GM21528 (cell line): ENCODE measurements around the gene DMRT3.
"Not testable (repeated sequence)": the region's sequence is repeated elsewhere in the genome, so short reads cannot be mapped to it uniquely, and the experiment has no call there.

Source experiments
- ATAC-seq: cut with Tn5 transposase; IDR thresholded peaks from one replicate; pipeline ENCODE4 v1.9.1; 2021; ENCODE audit warnings: mild to moderate bottlenecking, moderate library complexity; ENCODE audit not compliant: unreplicated experiment, low FRiP score

Gene DMRT3

DNA sequence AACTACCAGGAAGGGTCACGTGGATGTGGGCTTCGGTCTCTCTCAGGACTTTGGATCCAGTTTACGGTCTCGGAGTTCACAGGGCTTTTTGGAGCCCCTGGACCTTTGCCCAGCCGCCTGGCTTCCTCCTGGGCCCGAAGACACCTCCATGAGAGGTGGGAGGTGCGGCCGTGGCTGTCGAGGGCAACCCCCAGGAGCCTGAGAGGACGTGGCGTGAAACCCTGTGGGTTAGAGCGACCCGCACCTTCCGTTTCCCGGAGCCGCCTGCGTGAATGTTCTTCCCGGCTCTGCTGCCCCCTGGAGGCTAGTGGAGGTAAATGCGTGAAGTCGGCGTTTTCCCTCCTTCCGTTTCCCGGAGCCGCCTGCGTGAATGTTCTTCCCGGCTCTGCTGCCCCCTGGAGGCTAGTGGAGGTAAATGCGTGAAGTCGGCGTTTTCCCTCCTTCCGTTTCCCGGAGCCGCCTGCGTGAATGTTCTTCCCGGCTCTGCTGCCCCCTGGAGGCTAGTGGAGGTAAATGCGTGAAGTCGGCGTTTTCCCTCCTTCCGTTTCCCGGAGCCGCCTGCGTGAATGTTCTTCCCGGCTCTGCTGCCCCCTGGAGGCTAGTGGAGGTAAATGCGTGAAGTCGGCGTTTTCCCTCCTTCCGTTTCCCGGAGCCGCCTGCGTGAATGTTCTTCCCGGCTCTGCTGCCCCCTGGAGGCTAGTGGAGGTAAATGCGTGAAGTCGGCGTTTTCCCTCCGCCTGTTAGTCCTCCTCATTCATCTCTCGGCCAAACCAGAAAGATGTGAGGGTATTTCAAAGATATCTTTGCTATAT, 22.1 kb downstream of the DMRT3 start:
- not testable (repeated sequence) for ATAC-seq

- no peak for ATAC-seq
Measured at GRCh38 chr9:1001838-1002237, 25.4 kb downstream of the DMRT3 start.

DNA sequence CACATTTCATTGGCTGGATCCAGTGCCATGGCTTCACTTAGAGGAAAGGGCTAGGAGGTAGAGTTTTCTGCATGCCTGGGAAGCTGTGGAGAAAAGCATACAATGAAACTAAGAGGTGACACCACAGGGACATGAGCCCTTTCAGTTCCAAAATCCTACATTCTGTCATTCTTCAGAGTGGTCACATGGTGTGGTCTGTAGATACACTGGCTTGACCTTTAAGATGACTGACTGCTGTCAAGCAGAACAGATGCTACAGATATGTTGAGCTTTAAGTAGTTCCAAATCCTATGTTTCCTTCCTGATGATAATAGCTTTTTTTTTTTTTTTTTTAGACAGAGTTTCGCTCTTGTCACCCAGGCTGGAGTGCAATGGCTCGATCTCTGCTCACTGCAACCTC, 26.2 kb downstream of the DMRT3 start:
- ATAC-seq = no peak

GRCh38 chr9:1005043-1005667, 28.7 kb downstream of the DMRT3 start:
- ATAC-seq = no peak

GRCh38 chr9:1007312-1007711, 30.9 kb downstream of the DMRT3 start:
- ATAC-seq = no peak

GRCh38 chr9:1008216-1008615, 31.8 kb downstream of the DMRT3 start:
- no peak for ATAC-seq

- ATAC-seq = peak; percentile 95
Measured at GRCh38 chr9:1009101-1009707, 32.7 kb downstream of the DMRT3 start.

DNA sequence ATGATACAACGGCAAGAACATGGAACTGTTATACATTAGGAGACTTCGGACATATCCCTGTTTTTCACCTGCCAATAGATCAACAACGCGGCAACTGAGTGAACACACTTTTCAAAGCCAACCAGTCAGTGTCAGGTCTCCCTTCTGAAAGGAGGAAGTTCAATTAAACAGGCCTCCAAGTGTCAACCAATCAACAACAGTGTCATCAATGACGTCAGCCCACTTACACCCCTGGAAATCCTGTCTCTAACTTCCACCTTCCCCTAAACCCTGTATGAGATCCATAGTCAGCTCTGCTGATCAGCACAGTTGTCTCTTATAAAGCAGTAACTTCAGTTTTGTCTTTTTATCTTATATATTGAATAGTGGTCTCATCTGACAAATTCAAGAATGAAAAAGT, 36.6 kb downstream of the DMRT3 start:
- no peak for ATAC-seq

DNA sequence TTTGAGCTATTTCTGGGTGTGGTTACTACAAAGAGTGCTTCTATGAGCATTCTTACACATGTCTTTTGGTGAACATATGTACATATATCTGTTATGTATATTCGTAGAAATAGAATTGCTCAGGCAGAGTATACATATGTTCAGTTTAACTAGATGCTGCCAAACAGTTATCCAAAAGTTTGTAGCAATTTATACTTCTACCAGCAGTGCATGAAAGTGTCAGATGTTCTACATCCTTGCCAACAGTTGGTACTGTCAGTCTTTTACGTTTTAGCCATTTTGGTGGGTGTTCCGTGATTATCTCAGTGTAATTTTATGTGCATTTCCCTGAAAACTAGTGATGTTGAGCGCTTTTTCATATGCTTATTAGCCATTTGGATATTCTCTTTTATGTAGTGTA, 37.8 kb downstream of the DMRT3 start:
- no peak for ATAC-seq

DNA sequence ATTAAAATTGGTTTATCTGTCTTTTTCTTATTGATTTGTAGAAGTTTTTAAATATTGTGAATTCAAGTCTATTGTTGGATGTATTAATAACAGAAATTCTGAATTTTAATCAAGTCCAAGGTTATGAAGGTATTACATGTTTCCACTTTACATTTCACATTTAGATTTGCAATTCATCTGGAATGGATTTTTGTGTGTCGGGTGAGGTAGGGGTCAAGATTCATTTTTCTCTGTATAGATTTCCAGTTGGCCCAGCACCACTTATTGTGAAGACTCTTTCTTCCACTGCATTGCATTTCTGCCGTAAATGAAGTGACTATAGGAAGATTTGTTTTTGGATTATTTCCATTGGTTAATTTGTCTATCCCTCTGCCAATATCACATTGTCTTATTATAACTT, 38.2 kb downstream of the DMRT3 start:
- ATAC-seq = no peak

DNA sequence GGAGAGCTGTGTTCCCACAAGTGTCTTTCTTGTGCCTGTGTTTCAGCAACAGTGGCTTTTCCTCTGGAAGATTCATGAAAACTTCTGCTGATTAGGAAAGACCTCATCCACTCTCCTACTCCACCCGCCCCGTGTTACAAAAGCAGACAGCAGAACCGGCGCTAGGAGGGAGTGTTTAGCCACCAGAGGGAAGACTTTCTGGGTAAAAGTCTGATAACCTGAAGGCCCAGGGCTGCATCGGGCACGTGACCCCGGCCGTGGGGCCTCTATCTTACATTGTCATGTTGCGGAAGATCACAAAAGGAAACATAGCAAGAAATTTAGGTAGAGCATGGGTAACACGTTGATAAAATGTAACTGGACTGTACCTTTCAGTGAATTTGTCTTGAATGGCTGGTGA, 41.7 kb downstream of the DMRT3 start:
- no peak for ATAC-seq

DNA sequence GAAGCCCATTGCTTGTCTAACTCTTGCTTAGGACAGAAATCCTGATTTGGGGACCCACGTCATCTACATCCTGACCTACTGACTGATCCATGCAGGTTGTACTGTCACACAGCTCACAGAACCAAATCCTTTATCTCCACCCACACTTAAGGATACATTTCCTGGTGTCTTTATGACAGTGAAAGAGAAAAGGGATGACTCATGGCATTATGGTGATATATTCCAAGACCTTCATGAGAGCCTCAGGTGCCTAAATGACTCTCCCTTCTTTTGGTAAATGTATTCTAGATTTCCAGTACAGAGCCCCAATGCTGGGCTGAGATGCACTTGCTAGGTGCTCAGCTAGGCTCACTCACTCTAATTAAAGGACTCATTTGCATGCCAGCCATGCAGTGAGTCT, 47.7 kb downstream of the DMRT3 start:
- ATAC-seq = no peak

- ATAC-seq = no peak
Measured at GRCh38 chr9:1025131-1025530, 48.7 kb downstream of the DMRT3 start.

DNA sequence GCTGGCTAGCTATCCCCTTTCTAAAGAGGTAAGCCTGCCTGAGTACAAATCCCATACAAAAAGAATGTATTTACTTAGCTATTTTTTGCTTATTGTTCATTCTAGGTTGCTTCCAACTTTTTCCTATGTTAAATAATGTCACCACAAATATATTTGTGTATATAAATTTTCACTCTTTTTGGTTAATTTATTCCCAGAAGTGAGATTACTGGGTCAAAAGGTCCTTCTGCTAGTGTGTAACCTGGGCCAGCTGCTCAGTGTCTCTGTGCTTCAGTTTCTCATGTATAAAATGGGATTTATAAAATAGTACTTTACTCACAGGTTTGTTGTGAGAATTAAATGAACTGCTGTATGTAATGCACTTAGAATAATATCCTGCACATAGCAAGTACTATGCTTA, 49.8 kb downstream of the DMRT3 start:
- no peak for ATAC-seq

GRCh38 chr9:1028501-1029190, 52.2 kb downstream of the DMRT3 start:
- no peak for ATAC-seq

GRCh38 chr9:1031951-1032601, 55.6 kb downstream of the DMRT3 start:
- no peak for ATAC-seq

DNA sequence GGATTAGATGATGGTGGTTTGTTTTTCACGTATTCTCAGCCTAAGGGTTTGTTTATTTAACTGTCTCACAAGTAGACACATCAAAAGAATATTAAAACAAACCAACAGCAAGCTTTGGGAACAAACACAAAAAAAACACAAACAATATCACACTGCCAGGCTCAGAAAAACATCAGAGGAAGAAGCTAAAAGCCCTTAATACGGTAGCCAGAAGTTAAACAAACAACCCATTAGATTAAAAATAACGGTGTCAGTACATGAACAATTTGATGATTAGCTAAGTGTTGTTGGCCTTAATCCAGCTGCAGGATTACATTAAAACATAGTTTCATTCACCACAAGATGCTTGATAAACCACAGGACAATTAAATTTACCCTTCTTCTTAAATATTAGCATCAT, 57.8 kb downstream of the DMRT3 start:
- ATAC-seq = no peak

DNA sequence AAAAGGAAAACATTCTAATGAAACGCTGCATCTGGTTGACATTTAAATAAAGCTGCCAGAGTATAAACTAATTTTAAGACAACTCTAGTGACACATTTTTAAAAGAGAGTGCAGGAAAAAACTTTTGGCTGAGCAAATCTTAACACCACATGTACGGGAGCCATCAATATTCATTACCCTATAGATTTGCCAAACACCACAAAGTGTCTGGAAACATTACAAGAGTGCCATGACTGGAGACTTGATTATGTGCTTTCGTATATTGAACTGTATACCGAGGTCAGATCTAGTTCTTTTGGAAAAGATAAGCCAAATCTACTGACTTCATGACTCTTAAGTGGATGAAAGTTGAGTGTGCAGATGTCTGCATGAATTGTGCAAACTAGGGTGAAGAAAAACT, 63.1 kb downstream of the DMRT3 start:
- ATAC-seq = no peak
